Caki2 (cell line): ENCODE measurements around the gene RYR1. TPM values are rescaled to one million over a fixed set of nuclear protein-coding genes. Genes with fewer than 3 reads are reported as not detected.
"Not testable (repeated sequence)": the region's sequence is repeated elsewhere in the genome, so short reads cannot be mapped to it uniquely, and the experiment has no call there.

Source experiments
- DNase-seq: peaks from one replicate; pipeline ENCODE4 v3.0.0-alpha.2; 2015; ENCODE audit warnings: low read depth
- in situ Hi-C: cut with HindIII; loops from 2 replicates; pipeline ENCODE4 v1.10.0; 2016; ENCODE audit warnings: low sequenced_read_pairs, low pct_unique_long_range_greater_than_20kb, mixed read lengths
- total RNA-seq: library from RNA; depleted of rRNA; stranded (reverse); fragments of >200 nt; shearing (Covaris generic); gene quantifications from 2 replicates; pipeline ENCODE4 v1.2.3, GENCODE V29; 2014; ENCODE audit warnings: low replicate concordance

Gene RYR1
- total RNA-seq, 1 experiment from 2014 or later: under 0.01 TPM

DNA sequence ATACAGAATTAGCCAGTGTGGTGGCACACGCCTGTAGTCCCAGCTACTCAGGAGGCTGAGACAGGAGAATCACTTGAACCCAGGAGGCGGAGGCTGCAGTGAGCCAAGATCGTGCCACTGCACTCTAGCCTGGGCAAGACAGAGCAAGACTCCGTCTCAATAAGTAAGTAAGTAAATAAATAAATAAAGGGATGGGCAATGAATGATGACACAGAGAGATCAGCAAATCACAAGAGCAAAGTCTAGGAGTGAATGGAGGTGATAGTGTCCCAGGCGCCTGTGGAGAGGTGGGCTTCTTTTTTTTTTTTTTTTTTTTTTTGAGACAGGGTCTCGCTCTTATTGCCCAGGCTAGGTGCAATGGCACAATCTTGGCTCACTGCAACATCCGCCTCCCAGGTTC is 125.4 kb downstream of the RYR1 start:
- in situ Hi-C loops, DNase-seq: not testable (repeated sequence)

DNA sequence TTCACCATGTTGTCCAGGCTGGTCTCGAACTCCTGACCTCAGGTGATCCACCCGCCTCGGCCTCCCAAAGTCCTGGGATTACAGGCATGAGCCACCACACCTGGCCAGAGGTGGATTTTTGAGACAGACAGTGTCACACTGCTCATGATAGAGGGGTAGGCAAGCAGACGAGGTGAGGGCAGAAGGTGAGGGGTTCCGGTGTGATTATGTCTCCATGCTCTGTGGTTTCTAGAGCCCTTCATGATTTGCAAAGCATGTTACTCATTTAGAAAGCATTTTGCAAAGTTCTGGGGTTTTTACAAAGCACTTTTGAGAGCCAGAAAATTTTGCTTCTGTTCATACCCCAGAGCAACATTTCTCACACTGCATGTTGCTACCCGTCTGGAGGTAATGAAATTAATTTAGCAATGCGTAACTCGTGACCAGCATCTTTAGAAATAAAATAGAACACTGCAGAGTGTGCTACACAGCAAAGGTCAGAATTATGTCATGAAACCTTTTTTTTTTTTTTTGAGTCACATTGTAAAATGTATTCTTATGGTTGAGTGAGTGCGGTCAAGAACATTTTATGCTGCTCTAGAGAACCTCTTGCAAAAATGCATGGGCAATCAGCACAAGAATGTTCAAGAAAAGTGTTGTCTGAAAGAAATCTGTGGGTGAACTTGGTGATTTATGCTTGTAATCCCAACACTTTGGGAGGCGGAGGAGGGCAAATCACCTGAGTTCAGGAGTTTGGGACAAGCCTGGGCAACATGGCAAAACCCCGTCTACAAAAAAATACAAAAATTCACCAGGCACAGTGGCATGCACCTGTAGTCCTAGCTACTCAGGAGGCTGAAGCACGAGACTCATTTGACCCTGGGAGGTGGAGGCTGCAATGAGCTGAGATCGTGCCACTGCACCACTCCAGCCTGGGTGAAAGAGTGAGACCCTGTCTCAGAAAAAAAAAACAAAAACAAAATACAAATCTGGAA is 126.2 kb downstream of the RYR1 start:
- in situ Hi-C loops: no loop called here
- peak; percentile 74 for DNase-seq

DNA sequence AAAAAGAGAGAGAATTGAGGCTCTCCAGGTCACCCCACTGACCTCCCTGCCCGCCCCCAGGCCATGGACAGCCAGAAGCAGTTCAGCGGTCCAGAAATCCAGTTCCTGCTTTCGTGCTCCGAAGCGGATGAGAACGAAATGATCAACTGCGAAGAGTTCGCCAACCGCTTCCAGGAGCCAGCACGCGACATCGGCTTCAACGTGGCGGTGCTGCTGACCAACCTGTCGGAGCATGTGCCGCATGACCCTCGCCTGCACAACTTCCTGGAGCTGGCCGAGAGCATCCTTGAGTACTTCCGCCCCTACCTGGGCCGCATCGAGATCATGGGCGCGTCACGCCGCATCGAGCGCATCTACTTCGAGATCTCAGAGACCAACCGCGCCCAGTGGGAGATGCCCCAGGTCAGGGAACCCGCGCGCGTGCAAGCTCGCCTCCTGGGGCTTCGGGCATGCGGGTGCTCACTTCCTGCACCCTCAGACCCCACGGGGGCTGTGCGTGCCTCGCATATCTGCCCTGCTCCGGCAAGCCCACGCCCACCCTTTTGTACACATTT is 127.6 kb downstream of the RYR1 start:
- in situ Hi-C loops: no loop called here
- DNase-seq: no peak

DNA sequence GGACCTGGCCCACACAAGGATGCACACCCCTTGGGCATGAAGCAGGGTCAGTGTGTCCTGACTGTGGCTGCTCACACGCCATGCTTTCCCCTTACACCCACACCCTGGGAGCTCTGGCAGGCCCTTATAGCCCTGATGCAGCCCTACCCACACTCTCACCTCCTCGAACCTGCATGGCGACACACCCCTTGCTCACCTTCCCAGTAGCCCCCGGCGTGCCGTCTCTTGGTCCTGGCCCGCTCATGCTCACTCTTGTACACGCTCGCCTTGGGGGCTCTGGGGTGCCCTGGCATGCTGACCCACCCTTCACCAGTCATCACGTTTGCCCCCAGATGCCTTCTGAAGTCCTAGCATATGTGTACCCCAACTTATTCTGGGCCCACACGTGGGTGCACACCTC is 128.2 kb downstream of the RYR1 start:
- DNase-seq: no peak
- in situ Hi-C loops: no loop called here

DNA sequence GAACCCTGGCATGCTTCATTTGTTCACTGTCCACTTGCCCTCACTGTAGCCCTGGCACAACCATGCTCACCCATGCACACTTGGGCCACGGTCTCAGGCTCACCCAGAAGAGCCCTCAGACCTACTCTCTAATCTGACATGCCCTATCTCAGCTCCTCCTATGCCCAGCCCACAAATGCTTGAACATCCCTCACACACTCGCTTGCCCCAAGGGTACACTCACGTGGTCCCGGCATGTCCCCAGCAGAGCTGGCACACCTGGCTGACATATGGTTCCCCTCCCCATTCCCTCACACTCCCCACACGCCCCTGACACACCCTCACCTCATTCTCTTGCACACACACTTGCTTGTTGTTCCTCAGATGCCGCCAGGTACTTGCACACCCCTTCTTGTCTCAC is 128.6 kb downstream of the RYR1 start:
- in situ Hi-C loops: no loop called here
- no peak for DNase-seq

DNA sequence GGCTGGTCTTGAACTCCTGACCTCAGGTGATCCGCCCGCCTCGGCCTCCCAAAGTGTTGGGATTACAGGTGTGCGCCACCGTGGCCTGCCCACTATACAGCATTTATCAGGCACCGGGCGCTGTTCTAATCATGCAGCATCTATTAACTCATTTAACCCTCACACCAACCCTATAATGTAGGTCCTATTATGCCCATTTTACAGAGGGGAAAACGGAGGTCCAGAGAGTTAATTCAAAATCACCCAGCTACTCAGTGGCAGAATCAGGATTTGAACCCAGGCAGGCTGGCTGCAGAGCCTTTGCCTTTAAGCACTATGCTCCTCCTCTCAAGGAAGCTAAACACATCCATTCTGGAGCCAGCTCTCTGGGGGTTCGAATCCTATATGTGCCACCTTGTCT is 130.0 kb downstream of the RYR1 start:
- in situ Hi-C loops: no loop called here
- no peak for DNase-seq

DNA sequence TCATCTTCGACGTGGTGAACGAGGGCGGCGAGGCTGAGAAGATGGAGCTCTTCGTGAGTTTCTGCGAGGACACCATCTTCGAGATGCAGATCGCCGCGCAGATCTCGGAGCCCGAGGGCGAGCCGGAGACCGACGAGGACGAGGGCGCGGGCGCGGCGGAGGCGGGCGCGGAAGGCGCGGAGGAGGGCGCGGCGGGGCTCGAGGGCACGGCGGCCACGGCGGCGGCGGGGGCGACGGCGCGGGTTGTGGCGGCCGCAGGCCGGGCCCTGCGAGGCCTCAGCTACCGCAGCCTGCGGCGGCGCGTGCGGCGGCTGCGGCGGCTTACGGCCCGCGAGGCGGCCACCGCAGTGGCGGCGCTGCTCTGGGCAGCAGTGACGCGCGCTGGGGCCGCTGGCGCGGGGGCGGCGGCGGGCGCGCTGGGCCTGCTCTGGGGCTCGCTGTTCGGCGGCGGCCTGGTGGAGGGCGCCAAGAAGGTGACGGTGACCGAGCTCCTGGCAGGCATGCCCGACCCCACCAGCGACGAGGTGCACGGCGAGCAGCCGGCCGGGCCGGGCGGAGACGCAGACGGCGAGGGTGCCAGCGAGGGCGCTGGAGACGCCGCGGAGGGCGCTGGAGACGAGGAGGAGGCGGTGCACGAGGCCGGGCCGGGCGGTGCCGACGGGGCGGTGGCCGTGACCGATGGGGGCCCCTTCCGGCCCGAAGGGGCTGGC is 131.6 kb downstream of the RYR1 start:
- in situ Hi-C loops: no loop called here
- no peak for DNase-seq

DNA sequence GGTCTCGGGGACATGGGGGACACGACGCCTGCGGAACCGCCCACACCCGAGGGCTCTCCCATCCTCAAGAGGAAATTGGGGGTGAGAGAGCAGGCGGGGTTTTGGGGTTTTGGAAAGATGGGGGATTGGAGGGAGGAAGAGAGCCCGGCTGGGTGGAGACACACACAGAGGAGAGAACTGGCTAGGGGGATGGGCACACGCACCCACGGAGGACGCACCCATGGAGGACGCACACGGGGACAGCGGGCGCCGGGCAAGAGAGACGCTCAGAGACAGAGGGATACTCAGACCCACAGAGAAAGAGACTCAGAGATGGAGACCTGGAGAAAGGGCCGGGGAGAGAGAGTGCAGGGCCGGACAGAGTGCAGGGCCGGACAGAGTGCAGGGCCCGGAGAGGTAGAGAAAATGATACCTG is 132.2 kb downstream of the RYR1 start:
- DNase-seq: no peak
- in situ Hi-C loops: no loop called here

DNA sequence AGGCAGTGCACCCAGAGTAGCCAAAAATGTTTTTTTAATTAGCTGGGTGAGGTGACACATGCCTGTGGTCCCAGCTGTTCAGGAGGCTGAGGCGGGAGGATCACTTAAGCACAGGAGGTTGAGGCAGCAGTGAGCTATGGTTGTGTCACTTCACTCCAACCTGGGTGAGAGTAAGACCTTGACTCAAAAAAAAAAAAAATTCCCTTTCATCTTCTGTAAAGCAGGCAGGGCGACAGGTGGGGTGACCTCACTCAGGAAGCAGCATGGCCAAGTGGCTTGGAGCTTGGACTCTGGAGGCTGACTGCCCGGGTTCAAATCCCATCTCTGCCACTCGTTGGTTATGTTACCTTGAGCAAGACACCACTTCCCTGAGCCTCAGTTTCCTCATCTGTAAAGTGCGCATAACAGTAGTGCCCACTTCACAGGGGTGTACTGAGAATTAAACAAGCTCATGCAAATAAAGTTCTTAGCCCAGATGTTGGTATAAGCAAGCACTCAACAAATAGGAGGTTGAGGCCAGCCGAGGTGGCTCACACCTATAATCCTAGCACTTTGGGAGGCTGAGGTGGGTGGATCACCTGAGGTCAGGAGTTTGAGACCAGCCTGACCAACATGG is 136.0 kb downstream of the RYR1 start:
- no peak for DNase-seq
- in situ Hi-C loops: no loop called here

DNA sequence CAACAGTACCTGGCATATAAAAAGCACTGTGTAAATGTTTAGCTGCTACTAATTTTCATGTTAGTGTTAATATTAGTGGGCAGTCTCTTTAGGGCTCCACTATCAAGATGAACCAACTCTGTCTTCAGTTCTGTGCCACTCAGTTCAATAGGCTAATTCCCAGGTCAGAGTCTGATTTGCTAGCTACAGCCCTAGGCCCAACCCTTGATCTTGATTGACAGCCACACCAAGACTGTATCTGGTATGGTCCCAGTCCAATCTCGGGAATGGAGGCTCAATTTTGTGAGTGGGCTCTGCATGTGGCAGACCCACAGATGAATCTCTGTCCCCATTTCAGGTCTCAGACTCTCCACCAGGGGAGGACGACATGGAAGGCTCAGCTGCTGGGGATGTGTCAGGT is 138.2 kb downstream of the RYR1 start:
- no peak for DNase-seq
- in situ Hi-C loops: no loop called here

DNA sequence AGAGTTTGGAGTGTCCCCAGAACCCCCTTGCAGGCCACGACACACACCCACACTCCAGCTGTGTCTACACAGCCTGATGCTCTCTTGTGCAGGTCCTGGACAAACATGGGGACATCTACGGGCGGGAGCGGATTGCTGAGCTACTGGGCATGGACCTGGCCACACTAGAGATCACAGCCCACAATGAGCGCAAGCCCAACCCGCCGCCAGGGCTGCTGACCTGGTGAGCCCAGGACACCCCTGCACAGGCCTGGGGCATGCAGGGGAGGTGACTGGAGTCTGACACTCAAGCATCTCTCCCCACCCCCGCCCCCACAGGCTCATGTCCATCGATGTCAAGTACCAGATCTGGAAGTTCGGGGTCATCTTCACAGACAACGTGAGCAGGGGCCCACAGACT is 144.3 kb downstream of the RYR1 start:
- DNase-seq: no peak
- in situ Hi-C loops: no loop called here

DNA sequence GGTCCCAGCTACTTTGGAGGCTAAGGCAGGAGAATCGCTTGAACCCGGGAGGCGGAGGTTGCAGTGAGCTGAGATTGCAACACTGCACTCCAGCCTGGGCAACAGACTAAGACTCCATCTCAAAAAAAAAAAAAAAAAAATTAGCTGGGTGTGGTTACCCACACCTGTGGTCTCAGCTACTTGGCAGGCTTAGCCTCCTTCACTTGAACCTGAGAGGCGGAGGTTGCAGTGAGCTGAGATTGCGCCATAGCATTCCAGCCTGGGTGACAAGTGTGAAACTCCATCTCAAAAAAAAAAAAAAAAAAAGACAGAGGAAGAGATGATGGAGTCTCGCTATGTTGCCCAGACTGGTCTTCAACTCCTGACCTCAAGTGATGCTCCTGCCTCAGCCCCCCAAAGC is 145.8 kb downstream of the RYR1 start:
- DNase-seq, in situ Hi-C loops: not testable (repeated sequence)

DNA sequence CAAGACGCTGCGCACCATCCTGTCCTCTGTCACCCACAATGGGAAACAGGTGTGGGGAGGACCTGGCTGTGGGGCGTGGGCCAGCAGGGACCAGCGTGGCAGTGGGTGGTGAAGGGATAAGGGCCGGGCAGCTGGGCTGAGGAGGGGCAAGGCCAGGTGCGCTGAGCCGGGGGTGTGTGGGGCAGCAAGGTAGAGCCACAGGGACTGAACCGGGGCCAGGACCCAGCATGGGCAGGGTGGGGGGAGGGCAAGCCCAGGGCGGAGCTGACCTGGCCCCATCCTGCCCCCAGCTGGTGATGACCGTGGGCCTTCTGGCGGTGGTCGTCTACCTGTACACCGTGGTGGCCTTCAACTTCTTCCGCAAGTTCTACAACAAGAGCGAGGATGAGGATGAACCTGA is 146.6 kb downstream of the RYR1 start:
- in situ Hi-C loops: no loop called here
- no peak for DNase-seq

DNA sequence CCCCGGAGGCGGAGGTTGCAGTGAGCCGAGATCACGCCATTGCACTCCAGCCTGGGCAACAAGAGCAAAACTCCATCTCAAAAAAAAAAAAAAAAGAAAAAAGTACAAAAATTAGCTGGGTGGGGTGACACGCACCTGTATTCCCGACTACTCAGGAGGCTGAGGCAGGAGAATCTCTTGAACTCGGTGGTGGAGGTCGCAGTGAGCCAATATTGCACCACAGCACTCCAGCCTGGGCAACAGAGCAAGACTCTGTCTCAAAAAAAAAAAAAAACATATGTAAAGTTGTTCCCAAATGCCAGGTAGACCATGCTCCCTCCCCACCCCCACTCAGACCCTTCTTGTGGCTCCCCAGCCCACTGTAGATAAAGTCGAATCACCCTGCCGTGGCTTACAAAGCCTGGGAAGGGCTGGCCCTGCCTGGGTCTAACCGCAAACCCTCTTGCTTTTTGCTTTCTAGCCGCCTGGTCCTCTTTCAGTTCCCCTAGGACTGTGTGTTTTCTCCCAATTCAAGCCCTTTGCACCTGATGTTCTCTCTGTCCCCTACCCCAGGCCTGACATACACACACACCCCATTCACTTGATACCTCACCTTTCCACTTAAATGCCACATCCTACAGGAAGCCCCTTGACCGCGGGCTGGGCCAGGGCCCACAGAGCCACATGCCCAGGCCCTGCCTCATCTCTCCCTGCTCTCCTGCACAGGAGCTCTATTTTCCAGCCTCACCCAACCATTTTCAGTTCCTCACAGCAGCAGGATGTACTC is 149.9 kb downstream of the RYR1 start:
- in situ Hi-C loops: no loop called here
- DNase-seq: no peak

DNA sequence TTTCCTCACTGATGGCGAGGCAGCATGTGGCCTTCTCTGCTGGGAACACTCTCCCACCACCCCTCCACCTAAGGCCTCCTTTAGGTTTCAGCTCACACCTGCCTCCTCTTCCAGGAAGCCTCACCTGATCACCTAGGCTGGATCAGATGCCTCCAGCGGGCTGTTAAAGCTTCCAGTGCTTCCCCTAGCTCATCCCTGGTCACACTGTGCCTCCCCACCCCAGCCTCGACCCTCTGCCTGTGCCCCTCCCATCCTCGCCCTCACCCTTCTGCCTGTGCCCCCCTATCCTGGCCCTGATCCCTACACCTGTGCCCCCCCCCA is 150.5 kb downstream of the RYR1 start:
- no peak for DNase-seq
- in situ Hi-C loops: no loop called here

DNA sequence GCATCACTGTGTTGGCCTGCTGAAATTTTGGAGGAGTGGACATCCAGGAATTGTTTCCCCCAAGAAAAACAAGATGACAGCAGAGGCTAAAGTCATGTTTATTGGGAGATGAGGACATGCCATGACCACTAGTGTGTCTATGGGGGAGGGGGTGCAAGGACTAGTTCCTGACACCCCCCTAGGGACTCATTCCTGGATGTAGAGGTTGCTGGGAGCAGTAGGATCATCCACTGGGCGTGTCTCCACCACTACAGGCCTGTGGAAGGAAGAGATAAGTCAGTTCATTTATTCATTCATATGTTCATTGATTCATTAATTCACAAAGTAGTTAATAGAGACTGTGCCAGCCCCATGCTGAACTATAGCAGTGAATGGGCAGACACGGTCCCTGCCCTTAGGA is 154.1 kb downstream of the RYR1 start:
- DNase-seq: no peak
- in situ Hi-C loops: no loop called here

DNA sequence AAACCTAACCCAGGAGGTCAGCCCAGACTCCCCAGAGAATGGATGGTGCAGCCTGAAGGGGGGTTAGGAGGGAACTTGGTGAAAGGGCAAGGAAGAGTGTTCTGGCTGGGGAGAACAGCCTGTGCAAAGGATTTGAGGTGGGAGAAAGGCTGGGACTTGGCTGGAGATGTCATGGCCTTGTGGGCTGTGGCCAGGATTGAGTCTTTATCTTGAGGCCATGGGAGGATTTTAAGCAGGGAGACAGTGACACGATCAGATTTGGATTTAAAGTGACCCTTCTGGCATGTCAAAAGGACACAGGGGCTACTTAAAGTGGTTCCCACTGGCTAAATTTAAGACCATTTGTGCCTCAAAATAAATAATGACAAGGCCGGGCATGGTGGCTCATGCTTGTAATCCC is 154.6 kb downstream of the RYR1 start:
- no peak for DNase-seq
- in situ Hi-C loops: no loop called here

DNA sequence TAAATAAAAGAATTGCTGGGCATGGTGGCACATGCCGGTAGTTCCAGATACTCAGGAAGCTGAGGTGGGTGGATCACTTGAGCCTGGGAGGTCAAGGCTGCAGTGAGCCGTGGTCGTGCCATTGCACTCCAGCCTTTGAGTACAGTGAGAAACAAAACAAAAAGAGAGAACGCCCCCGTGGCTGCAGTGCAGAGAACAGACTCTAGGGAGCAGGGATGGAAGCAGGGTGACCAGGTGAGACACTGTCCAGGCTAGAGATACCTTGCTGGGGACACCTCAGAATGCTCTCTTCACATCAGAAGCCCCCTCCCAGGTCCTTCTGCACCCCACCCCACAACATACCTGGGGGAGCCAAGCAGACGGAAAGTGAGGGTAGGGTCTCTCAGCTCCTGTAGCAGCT is 159.4 kb downstream of the RYR1 start:
- in situ Hi-C loops: no loop called here
- no peak for DNase-seq
